HG02840 (cell line): ENCODE results near the gene ARHGAP24.
A peak's percentile ranks its signal among the peaks of the same experiment; 100 is the strongest.
"Not testable (repeated sequence)": the region's sequence is repeated elsewhere in the genome, so short reads cannot be mapped to it uniquely, and the experiment has no call there.

ENCODE experiments used
- ATAC-seq: cut with Tn5 transposase; IDR thresholded peaks from one replicate; pipeline ENCODE4 v1.9.1; 2021; ENCODE audit warnings: mild to moderate bottlenecking, moderate library complexity, moderate number of reproducible peaks; ENCODE audit not compliant: unreplicated experiment, low FRiP score

ARHGAP24 gene

GRCh38 chr4:85967872-85968271 lies 492.9 kb downstream of the ARHGAP24 start:
- ATAC-seq = no peak

GRCh38 chr4:85968945-85969819 lies 494.2 kb downstream of the ARHGAP24 start:
- no peak for ATAC-seq

- no peak for ATAC-seq
Observed at GRCh38 chr4:85970535-85970934, 495.6 kb downstream of the ARHGAP24 start.

DNA sequence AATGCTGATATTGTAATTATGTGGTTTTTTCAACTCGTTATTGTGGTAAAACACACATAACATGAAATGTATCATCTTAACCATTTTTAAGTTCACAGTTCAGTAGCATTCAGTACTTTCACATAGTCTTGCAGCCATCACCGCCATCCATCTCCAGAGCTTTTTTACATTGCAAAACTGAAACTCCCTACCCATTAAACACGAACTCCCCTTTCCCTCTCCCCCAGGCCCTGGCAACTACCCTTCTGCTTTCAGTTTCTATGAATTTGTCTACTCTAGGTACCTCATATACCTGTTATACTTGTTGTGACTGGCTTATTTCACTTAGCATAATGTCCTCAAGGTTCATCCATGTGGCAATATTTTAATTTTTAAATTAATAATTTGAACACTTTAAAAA lies 504.3 kb downstream of the ARHGAP24 start:
- ATAC-seq = peak; percentile 85

GRCh38 chr4:85986266-85986665 lies 511.3 kb downstream of the ARHGAP24 start:
- ATAC-seq = no peak

DNA sequence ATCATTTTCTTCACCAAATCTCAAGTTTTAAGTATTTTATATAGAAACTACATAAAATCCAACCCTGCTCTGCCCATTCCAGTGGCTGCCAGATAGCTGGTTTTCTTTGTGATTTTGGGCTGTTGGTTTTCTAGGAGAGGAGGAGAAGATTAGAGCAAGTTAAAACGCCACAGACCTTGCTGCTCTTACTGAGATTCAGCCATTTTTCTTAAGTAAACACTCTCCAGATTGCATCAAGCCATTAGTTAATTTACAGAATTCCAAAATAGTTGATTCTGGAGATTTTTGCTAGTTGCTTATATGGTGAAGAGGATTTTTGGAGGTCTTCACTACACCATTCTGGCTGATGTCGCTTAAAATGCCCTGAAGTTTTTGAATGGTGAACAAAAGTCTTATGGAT lies 518.7 kb downstream of the ARHGAP24 start:
- ATAC-seq = no peak

- no peak for ATAC-seq
Observed at GRCh38 chr4:85994576-85994975, 519.6 kb downstream of the ARHGAP24 start.

- no peak for ATAC-seq
Observed at GRCh38 chr4:85995361-85995760, 520.4 kb downstream of the ARHGAP24 start.

DNA sequence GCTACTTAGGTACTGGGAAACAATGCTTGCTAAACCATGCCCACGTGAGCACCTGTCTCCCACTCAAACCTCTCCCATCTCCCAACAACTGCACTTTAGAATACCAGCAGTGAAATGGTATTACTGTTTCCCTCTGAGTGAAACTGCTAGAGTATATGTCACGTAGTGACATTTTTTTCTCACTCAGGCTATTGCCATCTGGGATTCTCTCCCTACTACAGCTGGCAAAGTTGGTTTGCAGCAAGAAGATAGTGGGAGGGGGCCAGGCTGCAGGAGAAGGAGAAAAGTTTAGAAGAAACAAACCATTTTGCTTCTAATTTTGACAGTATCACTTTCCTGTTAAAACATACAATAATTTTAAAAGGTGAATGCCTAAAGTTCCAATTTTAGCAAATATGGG lies 526.6 kb downstream of the ARHGAP24 start:
- no peak for ATAC-seq

GRCh38 chr4:86004030-86004429 lies 529.1 kb downstream of the ARHGAP24 start:
- ATAC-seq = no peak

- no peak for ATAC-seq
Observed at GRCh38 chr4:86006057-86006456, 531.1 kb downstream of the ARHGAP24 start.

DNA sequence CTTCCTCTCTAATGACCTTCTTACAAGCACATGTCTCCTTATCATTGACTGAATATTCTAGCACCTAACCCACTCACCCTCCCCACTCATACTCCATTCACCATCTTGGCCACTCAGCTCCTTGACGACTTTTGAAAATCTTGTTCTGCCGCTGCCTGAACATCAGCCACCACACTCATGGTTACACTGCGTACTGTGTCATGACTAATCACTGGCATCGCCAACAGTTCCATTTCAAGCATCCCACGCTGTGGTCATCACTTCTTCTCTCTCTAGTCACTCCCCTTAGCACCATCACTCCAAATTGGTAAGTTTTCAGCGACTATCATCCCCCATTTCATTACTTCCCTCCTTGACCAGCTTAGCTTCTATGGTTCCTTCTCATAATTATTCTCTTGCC lies 532.1 kb downstream of the ARHGAP24 start:
- ATAC-seq = no peak

GRCh38 chr4:86011117-86011516 lies 536.2 kb downstream of the ARHGAP24 start:
- ATAC-seq = no peak

GRCh38 chr4:86013621-86014020 lies 538.7 kb downstream of the ARHGAP24 start:
- ATAC-seq = no peak

GRCh38 chr4:86014599-86014998 lies 539.6 kb downstream of the ARHGAP24 start:
- peak; percentile 82 for ATAC-seq

DNA sequence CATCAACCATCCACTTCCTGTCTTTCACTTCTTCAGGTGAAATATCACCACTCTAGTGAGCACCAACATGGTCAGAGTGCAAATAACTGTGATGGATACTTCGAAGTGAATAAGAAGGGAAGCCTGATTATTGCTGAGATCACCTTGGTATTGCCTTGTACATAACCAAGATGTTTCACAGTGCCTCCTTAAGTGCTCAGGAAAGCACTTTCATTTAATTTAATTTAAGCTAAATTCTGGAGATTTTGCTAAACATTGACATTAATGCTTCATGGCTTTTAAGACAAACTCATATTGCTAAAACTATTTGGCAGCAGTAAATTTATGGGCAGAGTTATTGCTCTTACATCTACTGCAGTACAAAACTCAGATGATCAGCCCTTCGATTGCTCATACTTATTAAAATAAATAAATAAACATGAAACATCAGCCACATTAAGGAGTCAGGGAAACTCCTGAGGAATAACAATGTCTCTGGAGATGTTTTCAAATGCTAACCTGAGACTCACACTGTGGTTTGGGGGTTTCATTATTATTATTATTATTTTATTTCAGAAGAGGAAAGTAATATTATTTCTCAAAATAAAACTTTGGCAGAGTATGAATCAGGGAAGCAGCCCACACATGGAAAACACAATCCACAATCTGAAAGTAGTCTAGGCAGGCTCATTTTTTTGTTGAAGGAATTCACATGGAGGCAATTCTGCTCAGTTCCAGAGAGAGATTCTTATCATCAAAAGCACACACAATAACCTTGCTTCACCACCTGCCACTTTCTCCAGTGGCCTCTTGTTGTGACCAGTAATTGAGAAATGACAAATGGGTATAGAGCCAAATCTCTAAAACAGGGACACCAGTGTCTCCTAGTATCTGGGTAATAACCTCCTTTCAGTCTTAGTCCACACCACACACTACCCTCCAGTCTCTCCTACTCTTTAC lies 540.7 kb downstream of the ARHGAP24 start:
- no peak for ATAC-seq

- no peak for ATAC-seq
Observed at GRCh38 chr4:86019362-86019761, 544.4 kb downstream of the ARHGAP24 start.

GRCh38 chr4:86019906-86020305 lies 545.0 kb downstream of the ARHGAP24 start:
- no peak for ATAC-seq

GRCh38 chr4:86021671-86022070 lies 546.7 kb downstream of the ARHGAP24 start:
- not testable (repeated sequence) for ATAC-seq

DNA sequence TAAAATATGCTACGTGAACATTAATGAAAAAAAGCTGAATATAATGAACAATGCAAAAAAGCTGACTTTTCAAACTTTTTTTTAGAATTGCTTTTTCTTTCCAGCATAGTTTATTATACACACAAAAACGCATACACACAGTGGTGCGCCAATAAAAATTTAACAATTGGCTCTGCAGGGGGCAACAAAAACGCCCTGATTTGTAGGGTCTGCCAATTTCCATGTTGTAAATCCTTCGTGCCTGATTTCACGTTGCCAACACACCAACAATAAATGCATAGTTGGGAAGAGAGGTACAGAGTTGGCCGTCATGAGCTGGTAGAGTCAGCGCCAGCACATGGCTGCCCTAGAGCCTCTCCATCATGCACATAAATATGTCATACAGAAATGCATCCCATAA lies 551.8 kb downstream of the ARHGAP24 start:
- ATAC-seq = no peak

- ATAC-seq = no peak
Observed at GRCh38 chr4:86031927-86032326, 557.0 kb downstream of the ARHGAP24 start.
